ENCODE data around the gene SAMD14.

GRCh38 chr17:50108556-50108955 is 21.4 kb downstream of the SAMD14 start:
- TF ChIP-seq CTCF (IDR thresholded peaks at IDR 0.05): no peak
- TF ChIP-seq POLR2A (IDR thresholded peaks at IDR 0.05): no peak
